Liver (tissue), 5 donors: Measurements from ENCODE around the gene IRF9. TPM values are rescaled to one million over a fixed set of nuclear protein-coding genes. Genes with fewer than 3 reads are reported as not detected.

ENCODE experiments used
- polyA plus RNA-seq, 2 donors: library from polyadenylated mRNA; stranded (reverse) in 1 of 2; unstranded in 1 of 2; fragments of 200-250 nt in 1 of 2; fragments of >200 nt in 1 of 2; fragmentation: Nextera tagmentation in 1 of 2; extraction: Ambion mirVana in 1 of 2; gene quantifications; one replicate each; pipeline versions ENCODE4 v1.2.1 to v1.2.3, GENCODE V29; 2013 to 2015
- small RNA-seq: library from RNA; depleted of rRNA; stranded (forward); fragments of <200 nt; gene quantifications from one replicate; pipeline ENCODE3, GENCODE V24; 2014
- total RNA-seq, 2 donors: library from RNA; depleted of rRNA; stranded (reverse); fragments of >200 nt; gene quantifications; one replicate each; pipeline ENCODE4 v1.2.3, GENCODE V29; 2014
- donor health status: healthy.
- donor health status: healthy.
- donor health status: healthy.

The IRF9 gene
- total and polyA plus RNA-seq, 4 donors, result 37.9 to 60.9 (median 51.0) TPM

Small RNA genes lying within 50 kb of the gene (small RNA-seq; reads per million reads assigned to genes)
- not detected for gene AL136295.4
- not detected for gene CHMP4A
- not detected for gene IPO4
- 0.09 reads per million for gene IRF9
- not detected for gene MDP1
- gene RNA5SP383, result 0.07 reads per million

Other genes starting within 250 kb of the IRF9 start
Only the 30 nearest of the 32 such genes appear.
- gene DHRS4L2, start 172.3 kb upstream of the IRF9 start, total RNA-seq, result 10 to 100 TPM; 16.7 to 56.8 TPM
- gene DHRS4L2, start 172.3 kb upstream of the IRF9 start, polyA plus RNA-seq, result 10 to 100 TPM; 40.8 to 47.2 TPM
- under 1 TPM; 0.05 to 0.17 TPM for gene CARMIL3, start 109.3 kb upstream of the IRF9 start, total RNA-seq
- under 1 TPM; 0.17 TPM for gene CARMIL3, start 109.3 kb upstream of the IRF9 start, polyA plus RNA-seq
- gene CPNE6, start 89.7 kb upstream of the IRF9 start, total RNA-seq, result not detected
- under 1 TPM; 0.05 to 0.17 TPM for gene CPNE6, start 89.7 kb upstream of the IRF9 start, polyA plus RNA-seq
- 100 to 1,000 TPM in 1 of 2 donors, 10 to 100 TPM in 1; 39.8 to 205 TPM for gene PCK2, start 67.0 kb upstream of the IRF9 start, total RNA-seq
- gene PCK2, start 67.0 kb upstream of the IRF9 start, polyA plus RNA-seq, result 100 to 1,000 TPM; 236 to 250 TPM
- gene DCAF11, start 46.5 kb upstream of the IRF9 start, total RNA-seq, result 100 to 1,000 TPM; 215 to 312 TPM
- gene DCAF11, start 46.5 kb upstream of the IRF9 start, polyA plus RNA-seq, result 100 to 1,000 TPM in 1 of 2 donors, 10 to 100 TPM in 1; 30.1 to 119 TPM
- gene NRL, start 46.3 kb upstream of the IRF9 start, total RNA-seq, result 1 to 10 TPM; 2.7 to 3.2 TPM
- gene NRL, start 46.3 kb upstream of the IRF9 start, polyA plus RNA-seq, result 1 to 10 TPM; 1.5 to 2.9 TPM
- 1 to 10 TPM; 1.7 to 6.4 TPM for gene FITM1, start 30.6 kb upstream of the IRF9 start, total RNA-seq
- gene FITM1, start 30.6 kb upstream of the IRF9 start, polyA plus RNA-seq, result 10 to 100 TPM; 11.9 to 16.1 TPM
- gene PSME1, start 25.1 kb upstream of the IRF9 start, total RNA-seq, result 10 to 100 TPM; 63.3 to 71.9 TPM
- 100 to 1,000 TPM; 131 to 237 TPM for gene PSME1, start 25.1 kb upstream of the IRF9 start, polyA plus RNA-seq
- 10 to 100 TPM in 1 of 2 donors, 1 to 10 TPM in 1; 8.6 to 10.5 TPM for gene EMC9, start 19.7 kb upstream of the IRF9 start, total RNA-seq
- 10 to 100 TPM; 16.2 to 17.8 TPM for gene EMC9, start 19.7 kb upstream of the IRF9 start, polyA plus RNA-seq
- 10 to 100 TPM; 56.9 to 62.3 TPM for gene PSME2, start 14.7 kb upstream of the IRF9 start, total RNA-seq
- gene PSME2, start 14.7 kb upstream of the IRF9 start, polyA plus RNA-seq, result 100 to 1,000 TPM; 123 to 247 TPM
- 10 to 100 TPM; 16.3 to 36.0 TPM for gene RNF31, start 13.8 kb upstream of the IRF9 start, total RNA-seq
- 10 to 100 TPM; 20.3 to 21.6 TPM for gene RNF31, start 13.8 kb upstream of the IRF9 start, polyA plus RNA-seq
- 1 to 10 TPM; 3.8 to 4.7 TPM for gene REC8, start 10.8 kb downstream of the IRF9 start, total RNA-seq
- gene REC8, start 10.8 kb downstream of the IRF9 start, polyA plus RNA-seq, result 1 to 10 TPM; 2.3 to 3.8 TPM
- gene IPO4, start 27.6 kb downstream of the IRF9 start, total RNA-seq, result 10 to 100 TPM; 16.3 to 29.8 TPM
- gene IPO4, start 27.6 kb downstream of the IRF9 start, polyA plus RNA-seq, result 10 to 100 TPM; 13.6 to 32.9 TPM
- 10 to 100 TPM; 27.5 to 76.2 TPM for gene TM9SF1, start 34.2 kb downstream of the IRF9 start, total RNA-seq
- 10 to 100 TPM; 30.0 to 46.9 TPM for gene TM9SF1, start 34.2 kb downstream of the IRF9 start, polyA plus RNA-seq
- gene TSSK4, start 44.4 kb downstream of the IRF9 start, total RNA-seq, result under 1 TPM in 1 of 2 donors, not detected in 1; 0.33 TPM
- under 1 TPM in 1 of 2 donors, not detected in 1; 0.25 TPM for gene TSSK4, start 44.4 kb downstream of the IRF9 start, polyA plus RNA-seq
- 10 to 100 TPM; 14.6 to 19.6 TPM for gene CHMP4A, start 52.2 kb downstream of the IRF9 start, total RNA-seq
- 10 to 100 TPM; 36.3 to 38.7 TPM for gene CHMP4A, start 52.2 kb downstream of the IRF9 start, polyA plus RNA-seq
- 1 to 10 TPM; 3.2 to 6.6 TPM for gene MDP1, start 54.8 kb downstream of the IRF9 start, total RNA-seq
- gene MDP1, start 54.8 kb downstream of the IRF9 start, polyA plus RNA-seq, result 10 to 100 TPM in 1 of 2 donors, 1 to 10 TPM in 1; 7.4 to 13.4 TPM
- gene NEDD8, start 71.1 kb downstream of the IRF9 start, total RNA-seq, result 10 to 100 TPM; 32.3 to 49.3 TPM
- gene NEDD8, start 71.1 kb downstream of the IRF9 start, polyA plus RNA-seq, result 100 to 1,000 TPM; 107 to 136 TPM
- 10 to 100 TPM; 28.6 to 29.8 TPM for gene GMPR2, start 71.7 kb downstream of the IRF9 start, total RNA-seq
- 10 to 100 TPM; 34.9 to 42.7 TPM for gene GMPR2, start 71.7 kb downstream of the IRF9 start, polyA plus RNA-seq
- 10 to 100 TPM; 23.5 to 25.1 TPM for gene TINF2, start 81.4 kb downstream of the IRF9 start, total RNA-seq
- gene TINF2, start 81.4 kb downstream of the IRF9 start, polyA plus RNA-seq, result 10 to 100 TPM; 14.4 to 24.3 TPM
- 1 to 10 TPM; 1.1 to 1.5 TPM for gene TGM1, start 101.9 kb downstream of the IRF9 start, total RNA-seq
- gene TGM1, start 101.9 kb downstream of the IRF9 start, polyA plus RNA-seq, result under 1 TPM; 0.28 to 0.39 TPM
- gene RABGGTA, start 110.3 kb downstream of the IRF9 start, total RNA-seq, result 10 to 100 TPM in 1 of 2 donors, 1 to 10 TPM in 1; 7.5 to 19.7 TPM
- gene RABGGTA, start 110.3 kb downstream of the IRF9 start, polyA plus RNA-seq, result 10 to 100 TPM; 11.7 to 14.7 TPM
- 10 to 100 TPM; 30.3 to 84.9 TPM for gene DHRS1, start 138.5 kb downstream of the IRF9 start, total RNA-seq
- 10 to 100 TPM; 40.3 to 60.1 TPM for gene DHRS1, start 138.5 kb downstream of the IRF9 start, polyA plus RNA-seq
- 10 to 100 TPM; 12.3 to 18.2 TPM for gene NOP9, start 138.6 kb downstream of the IRF9 start, total RNA-seq
- gene NOP9, start 138.6 kb downstream of the IRF9 start, polyA plus RNA-seq, result 1 to 10 TPM; 3.8 to 7.1 TPM
- 100 to 1,000 TPM in 1 of 2 donors, 10 to 100 TPM in 1; 32.1 to 142 TPM for gene CIDEB, start 146.7 kb downstream of the IRF9 start, total RNA-seq
- 100 to 1,000 TPM; 176 to 312 TPM for gene CIDEB, start 146.7 kb downstream of the IRF9 start, polyA plus RNA-seq
- 10 to 100 TPM in 1 of 2 donors, 1 to 10 TPM in 1; 2.5 to 11.3 TPM for gene LTB4R2, start 148.9 kb downstream of the IRF9 start, total RNA-seq
- 1 to 10 TPM in 1 of 2 donors, under 1 TPM in 1; 0.28 to 1.2 TPM for gene LTB4R2, start 148.9 kb downstream of the IRF9 start, polyA plus RNA-seq
- 1 to 10 TPM; 2.1 to 5.0 TPM for gene LTB4R, start 150.2 kb downstream of the IRF9 start, total RNA-seq
- 1 to 10 TPM in 1 of 2 donors, under 1 TPM in 1; 0.86 to 2.9 TPM for gene LTB4R, start 150.2 kb downstream of the IRF9 start, polyA plus RNA-seq
- gene ADCY4, start 173.8 kb downstream of the IRF9 start, total RNA-seq, result 1 to 10 TPM; 2.2 to 7.2 TPM
- gene ADCY4, start 173.8 kb downstream of the IRF9 start, polyA plus RNA-seq, result 1 to 10 TPM; 2.2 to 5.8 TPM
- gene RIPK3, start 178.7 kb downstream of the IRF9 start, total RNA-seq, result 1 to 10 TPM; 2.7 to 2.9 TPM
- gene RIPK3, start 178.7 kb downstream of the IRF9 start, polyA plus RNA-seq, result 1 to 10 TPM; 1.0 to 1.2 TPM
- 1 to 10 TPM; 1.4 to 3.6 TPM for gene NFATC4, start 206.9 kb downstream of the IRF9 start, total RNA-seq
- 1 to 10 TPM; 1.0 to 2.2 TPM for gene NFATC4, start 206.9 kb downstream of the IRF9 start, polyA plus RNA-seq